GM18951 (cell line): Measurements from ENCODE around the gene NKX6-1.

Source experiments
- POLR2A ChIP-seq: IDR thresholded peaks from 4 replicates; pipeline ENCODE4 v1.6.1; 2011; ENCODE audit warnings: mild to moderate bottlenecking; ENCODE audit not compliant: insufficient read length, insufficient read depth; ENCODE audit errors: extremely low read depth
- in situ Hi-C: fragments of 300-500 bp; cut with MboI; formaldehyde crosslinking; loops from one replicate; pipeline ENCODE4 v1.12.0; 2022; ENCODE audit warnings: low sequenced_read_pairs, mixed read lengths, inconsistent platforms; ENCODE audit not compliant: unreplicated experiment

The NKX6-1 gene

GRCh38 chr4:84481077-84481859 is 17.8 kb downstream of the NKX6-1 start:
- no peak for TF ChIP-seq POLR2A
- in situ Hi-C loops, result no loop called here

DNA sequence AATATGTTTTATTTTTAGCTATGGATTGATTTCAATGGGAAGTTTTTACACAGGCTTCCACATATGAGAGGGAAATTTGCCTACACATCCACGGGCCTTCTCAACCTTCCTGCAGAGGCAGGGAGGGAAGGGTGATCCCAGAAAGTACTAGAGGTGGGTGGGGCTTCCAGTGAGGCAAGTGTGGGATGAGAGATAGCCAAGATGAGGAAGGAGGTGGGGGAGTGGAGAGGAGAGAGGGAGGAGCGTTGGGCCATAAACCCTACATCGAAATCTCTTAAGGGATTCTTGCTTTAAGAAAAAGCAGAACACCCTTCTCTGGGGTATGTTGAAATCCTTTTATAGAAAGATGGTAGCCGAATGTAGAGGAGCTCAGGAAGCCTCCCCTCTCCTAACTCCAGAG is 19.0 kb downstream of the NKX6-1 start:
- TF ChIP-seq POLR2A, result no peak
- in situ Hi-C loops, result no loop called here

- in situ Hi-C loops, result no loop called here
- TF ChIP-seq POLR2A, result no peak
These were observed 19.4 kb downstream of the NKX6-1 start for GRCh38 chr4:84479663-84480062.

- in situ Hi-C loops, result no loop called here
- no peak for TF ChIP-seq POLR2A
These were observed 21.4 kb downstream of the NKX6-1 start for GRCh38 chr4:84477738-84478137.

DNA sequence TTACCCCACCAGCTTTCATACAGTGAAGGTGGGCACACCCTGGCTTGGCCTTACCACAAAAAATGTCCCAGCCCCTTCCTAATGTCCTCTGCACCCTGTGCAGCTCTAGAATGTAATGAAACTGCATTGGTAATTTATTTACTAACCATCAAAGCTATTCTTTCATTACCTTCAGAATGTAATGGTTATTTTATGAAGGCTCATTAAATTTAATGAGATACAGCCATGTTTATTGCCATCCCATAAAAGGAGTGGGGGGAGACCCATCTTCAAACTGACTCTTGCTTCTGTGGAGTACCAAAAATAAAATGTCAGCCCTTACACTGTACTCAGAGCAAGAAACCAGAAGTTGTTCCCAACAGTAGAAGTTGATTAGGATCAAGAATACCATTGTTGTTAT is 25.0 kb downstream of the NKX6-1 start:
- in situ Hi-C loops, result no loop called here
- TF ChIP-seq POLR2A, result no peak

DNA sequence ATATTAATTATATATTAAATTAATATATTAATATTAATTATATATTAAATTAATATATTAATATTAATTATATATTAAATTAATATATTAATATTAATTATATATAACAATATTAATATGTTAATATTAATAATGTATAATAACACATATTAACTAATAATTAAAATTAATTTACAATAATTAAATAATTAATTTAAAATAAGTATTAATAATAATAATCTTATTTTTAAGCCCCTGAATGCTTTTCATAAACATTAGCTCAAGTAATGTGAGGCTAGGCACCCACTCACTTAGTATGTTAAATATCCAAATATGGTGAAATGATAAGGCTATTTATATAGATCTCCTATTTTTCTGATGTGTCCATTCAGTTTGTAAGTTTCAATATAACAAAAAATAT is 26.9 kb downstream of the NKX6-1 start:
- no peak for TF ChIP-seq POLR2A

DNA sequence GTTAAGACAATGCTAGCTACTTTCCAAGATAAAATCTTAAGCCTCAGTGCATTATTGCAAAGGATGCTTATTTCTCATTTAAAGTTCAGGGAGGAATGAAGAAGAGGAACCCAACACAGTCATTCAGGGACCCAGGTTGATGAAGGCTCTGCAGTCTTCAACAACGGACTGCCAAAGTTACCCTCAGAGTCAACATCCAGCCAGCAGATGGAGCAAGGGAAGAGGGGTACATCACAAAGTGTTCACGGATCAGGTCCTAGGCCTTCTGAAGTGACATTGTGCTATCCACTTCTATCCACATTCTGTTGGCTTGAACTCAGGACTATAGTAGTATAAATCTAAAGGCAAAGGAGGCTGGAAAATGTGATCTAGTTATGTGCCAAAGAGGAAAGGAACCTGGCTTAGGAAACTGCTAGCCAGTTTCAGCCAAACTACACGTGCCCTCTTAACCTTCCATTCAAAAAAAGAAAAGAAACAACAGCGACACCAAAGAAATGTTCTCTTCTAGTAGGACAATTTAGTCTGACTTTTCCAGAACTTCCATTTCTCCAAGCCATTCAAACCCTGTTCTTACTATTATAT is 28.8 kb downstream of the NKX6-1 start:
- in situ Hi-C loops, result no loop called here
- TF ChIP-seq POLR2A, result no peak

More for the DNA sequence above, 26.9 kb downstream of the NKX6-1 start:
- in situ Hi-C loops, result no loop called here

- in situ Hi-C loops, result no loop called here
- TF ChIP-seq POLR2A, result no peak
These were observed 31.5 kb downstream of the NKX6-1 start for GRCh38 chr4:84467601-84468000.

GRCh38 chr4:84459783-84460182 is 39.3 kb downstream of the NKX6-1 start:
- in situ Hi-C loops, result no loop called here
- TF ChIP-seq POLR2A, result no peak

GRCh38 chr4:84456157-84456556 is 42.9 kb downstream of the NKX6-1 start:
- in situ Hi-C loops, result no loop called here

GRCh38 chr4:84455697-84456096 is 43.4 kb downstream of the NKX6-1 start:
- in situ Hi-C loops, result no loop called here
- no peak for TF ChIP-seq POLR2A

More at GRCh38 chr4:84456157-84456556, 42.9 kb downstream of the NKX6-1 start:
- no peak for TF ChIP-seq POLR2A

DNA sequence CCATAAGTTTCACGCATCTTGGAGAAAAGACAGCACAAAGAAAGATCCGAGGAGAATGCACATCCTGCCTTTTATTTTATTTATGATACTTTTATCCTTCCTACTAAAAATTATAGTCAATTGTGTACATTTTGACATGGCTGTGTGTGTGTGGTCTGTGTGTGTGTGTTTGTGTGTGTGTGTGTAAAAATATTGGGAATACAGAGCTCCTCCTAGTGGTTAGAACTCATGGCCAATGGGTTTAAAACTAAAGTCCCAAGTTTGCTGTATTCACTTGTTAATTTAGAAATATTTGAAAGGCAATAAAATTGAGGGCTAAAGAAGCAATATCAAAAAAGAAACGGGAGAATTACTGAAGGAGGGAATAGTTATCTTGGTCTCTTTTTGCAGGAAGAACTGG is 47.5 kb downstream of the NKX6-1 start:
- in situ Hi-C loops, result no loop called here
- no peak for TF ChIP-seq POLR2A

- TF ChIP-seq POLR2A, result no peak
- in situ Hi-C loops, result no loop called here
These were observed 55.6 kb downstream of the NKX6-1 start for GRCh38 chr4:84443523-84443922.

DNA sequence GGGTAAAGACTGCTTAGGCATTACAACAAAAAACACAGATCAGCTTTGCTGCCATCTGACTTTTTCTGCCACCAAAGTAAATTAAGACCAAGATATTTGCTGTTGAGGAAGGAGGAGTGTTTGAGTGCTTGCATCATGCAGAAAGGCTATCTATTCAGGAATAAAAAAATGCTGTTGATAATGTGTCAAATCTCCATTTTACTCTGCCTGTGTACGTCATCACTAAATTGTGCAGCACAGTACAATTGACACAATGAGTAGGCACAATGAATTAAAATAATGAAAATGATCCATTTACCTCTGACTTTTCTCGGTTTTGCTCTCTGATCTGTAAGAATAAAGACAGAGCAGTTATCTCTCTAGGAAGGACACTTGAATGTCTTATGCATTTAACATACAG is 56.3 kb downstream of the NKX6-1 start:
- in situ Hi-C loops, result no loop called here

More for the DNA sequence above, 56.3 kb downstream of the NKX6-1 start:
- TF ChIP-seq POLR2A, result no peak
